ENCODE data around the gene MYOG. TPM values are rescaled to one million over a fixed set of nuclear protein-coding genes. Genes with fewer than 3 reads are reported as not detected.

MYOG gene
- total RNA-seq, 1 donor from 2014 or later: not detected

- TF ChIP-seq CTCF (IDR thresholded peaks at IDR 0.05; ENCODE audit: insufficient read depth, low read length, severe bottlenecking): no peak
- Histone ChIP-seq H3K4me3 (ENCODE audit: low read depth, low read length) (no peak overlapping the region), H3K27me3 (ENCODE audit: control insufficient read depth, insufficient read depth, low read length) (no peaks in the 10 kb centered on the region), H3K36me3 (ENCODE audit: control insufficient read depth, insufficient read depth, low read length) (peaks cover 11% of the 10 kb centered on the region)
- DNase-seq (ENCODE audit: low read depth): no peak
- no peak for FAIRE-seq
Measured at GRCh38 chr1:203057911-203058675, 27.7 kb downstream of the MYOG start.

GRCh38 chr1:203056516-203056915, 29.3 kb downstream of the MYOG start:
- peak; percentile 2 for TF ChIP-seq CTCF (IDR thresholded peaks at IDR 0.05; ENCODE audit: insufficient read depth, low read length, severe bottlenecking)
- Histone ChIP-seq H3K4me3 (ENCODE audit: low read depth, low read length) (no peak overlapping the region), H3K27me3 (ENCODE audit: control insufficient read depth, insufficient read depth, low read length) (no peaks in the 10 kb centered on the region), H3K36me3 (ENCODE audit: control insufficient read depth, insufficient read depth, low read length) (peaks cover 11% of the 10 kb centered on the region)
- FAIRE-seq (no peak), DNase-seq (ENCODE audit: low read depth) (no peak)

- H3K36me3 ChIP-seq (ENCODE audit: control insufficient read depth, insufficient read depth, low read length): peaks cover 11% of the 10 kb centered on the region
- no peaks in the 10 kb centered on the region for H3K27me3 ChIP-seq (ENCODE audit: control insufficient read depth, insufficient read depth, low read length)
- no peak for TF ChIP-seq CTCF (IDR thresholded peaks at IDR 0.05; ENCODE audit: insufficient read depth, low read length, severe bottlenecking)
- FAIRE-seq: no peak
- no peak overlapping the region for H3K4me3 ChIP-seq (ENCODE audit: low read depth, low read length)
- no peak for DNase-seq (ENCODE audit: low read depth)
Measured at GRCh38 chr1:203056012-203056411, 29.8 kb downstream of the MYOG start.

GRCh38 chr1:203055161-203055799, 30.5 kb downstream of the MYOG start:
- FAIRE-seq (no peak), DNase-seq (ENCODE audit: low read depth) (no peak)
- H3K4me3 ChIP-seq (ENCODE audit: low read depth, low read length): no peak overlapping the region
- peaks cover 11% of the 10 kb centered on the region for H3K36me3 ChIP-seq (ENCODE audit: control insufficient read depth, insufficient read depth, low read length)
- TF ChIP-seq CTCF (IDR thresholded peaks at IDR 0.05; ENCODE audit: insufficient read depth, low read length, severe bottlenecking): no peak
- no peaks in the 10 kb centered on the region for H3K27me3 ChIP-seq (ENCODE audit: control insufficient read depth, insufficient read depth, low read length)

- DNase-seq (ENCODE audit: low read depth) (no peak), FAIRE-seq (no peak)
- Histone ChIP-seq H3K36me3 (ENCODE audit: control insufficient read depth, insufficient read depth, low read length) (peaks cover 13% of the 10 kb centered on the region), H3K4me3 (ENCODE audit: low read depth, low read length) (no peak overlapping the region), H3K27me3 (ENCODE audit: control insufficient read depth, insufficient read depth, low read length) (no peaks in the 10 kb centered on the region)
- no peak for TF ChIP-seq CTCF (IDR thresholded peaks at IDR 0.05; ENCODE audit: insufficient read depth, low read length, severe bottlenecking)
Measured at GRCh38 chr1:203054642-203055041, 31.2 kb downstream of the MYOG start.
